Coronary artery (tissue), 2 donors: Measurements from ENCODE around the gene TMEM184B.

Experiments
- DNase-seq: peaks from one replicate; pipeline ENCODE4 v3.0.0-alpha.2; 2017; ENCODE audit warnings: low spot score
- H3K27ac ChIP-seq, 2 donors: fragments of 200-600 bp; sonication (generic); one replicate each; pipeline ENCODE4 v1.5.1; 2016 to 2019
- H3K4me3 ChIP-seq: fragments of 200-600 bp; sonication (generic); 2 replicates; pipeline ENCODE4 v1.5.1; 2016; ENCODE audit warnings: mild to moderate bottlenecking, moderate library complexity
- CTCF ChIP-seq: fragments of 200-600 bp; sonication (generic); IDR thresholded peaks from one replicate; pipeline ENCODE4 v1.5.1; 2019; ENCODE audit warnings: antibody characterized with exemption

TMEM184B gene

GRCh38 chr22:38262051-38262795, 10.6 kb downstream of the TMEM184B start:
- no peak for DNase-seq
- Histone ChIP-seq H3K27ac (peak overlapping the region; percentile 10 to 91), H3K4me3 (no peak overlapping the region)
- peak; percentile 50 for TF ChIP-seq CTCF

GRCh38 chr22:38260761-38261681, 11.8 kb downstream of the TMEM184B start:
- Histone ChIP-seq H3K4me3 (peak overlapping the region; percentile 42), H3K27ac (peak overlapping the region; percentile 79 to 91)
- DNase-seq, result no peak
- no peak for TF ChIP-seq CTCF

GRCh38 chr22:38259370-38259769, 13.4 kb downstream of the TMEM184B start:
- DNase-seq, result no peak
- no peak overlapping the region for H3K4me3 ChIP-seq
- H3K27ac ChIP-seq, result peak overlapping the region; percentile 79 to 91
- no peak for TF ChIP-seq CTCF

- TF ChIP-seq CTCF, result no peak
- DNase-seq, result peak; percentile 88
- peak overlapping the region; percentile 79 to 91 for H3K27ac ChIP-seq
- no peak overlapping the region for H3K4me3 ChIP-seq
These were observed 13.9 kb downstream of the TMEM184B start for GRCh38 chr22:38258895-38259294.

GRCh38 chr22:38257650-38258250, 15.1 kb downstream of the TMEM184B start:
- no peak for TF ChIP-seq CTCF
- no peak for DNase-seq
- peak overlapping the region; percentile 53 for H3K4me3 ChIP-seq
- H3K27ac ChIP-seq, result peak overlapping the region; percentile 79 to 91

- peak overlapping the region; percentile 79 to 91 for H3K27ac ChIP-seq
- no peak for DNase-seq
- no peak for TF ChIP-seq CTCF
- peak overlapping the region; percentile 53 for H3K4me3 ChIP-seq
These were observed 15.6 kb downstream of the TMEM184B start for GRCh38 chr22:38257181-38257580.
